Measurements from ENCODE around the gene SCEL. TPM values are rescaled to one million over a fixed set of nuclear protein-coding genes. Genes with fewer than 3 reads are reported as not detected.

SCEL gene
- total RNA-seq, 1 donor from 2014 or later, result not detected

- Mint-ChIP-seq H3K36me3 (ENCODE audit: low read depth, unreplicated experiment) (no peaks in the 10 kb centered on the region), H3K4me3 (ENCODE audit: unreplicated experiment) (no peak overlapping the region), H3K4me1 (ENCODE audit: unreplicated experiment) (no peaks in the 10 kb centered on the region), H3K27ac (ENCODE audit: unreplicated experiment) (no peak overlapping the region), H3K27me3 (ENCODE audit: unreplicated experiment) (no peaks in the 10 kb centered on the region), H3K9me3 (ENCODE audit: unreplicated experiment) (no peaks in the 10 kb centered on the region)
- no peak for DNase-seq (ENCODE audit: low spot score)
- no peak for TF ChIP-seq CTCF (IDR thresholded peaks at IDR 0.05; ENCODE audit: unreplicated experiment)
Observed at GRCh38 chr13:77674852-77675251, 139.3 kb downstream of the SCEL start.

GRCh38 chr13:77678691-77679235 lies 143.3 kb downstream of the SCEL start:
- Mint-ChIP-seq H3K36me3 (ENCODE audit: low read depth, unreplicated experiment) (no peaks in the 10 kb centered on the region), H3K27me3 (ENCODE audit: unreplicated experiment) (no peaks in the 10 kb centered on the region), H3K9me3 (ENCODE audit: unreplicated experiment) (no peaks in the 10 kb centered on the region), H3K4me1 (ENCODE audit: unreplicated experiment) (no peaks in the 10 kb centered on the region), H3K27ac (ENCODE audit: unreplicated experiment) (no peak overlapping the region), H3K4me3 (ENCODE audit: unreplicated experiment) (no peak overlapping the region)
- DNase-seq (ENCODE audit: low spot score), result no peak
- no peak for TF ChIP-seq CTCF (IDR thresholded peaks at IDR 0.05; ENCODE audit: unreplicated experiment)

GRCh38 chr13:77687799-77688198 lies 152.3 kb downstream of the SCEL start:
- DNase-seq (ENCODE audit: low spot score), result no peak
- Mint-ChIP-seq H3K4me3 (ENCODE audit: unreplicated experiment) (no peak overlapping the region), H3K36me3 (ENCODE audit: low read depth, unreplicated experiment) (no peaks in the 10 kb centered on the region), H3K27me3 (ENCODE audit: unreplicated experiment) (no peaks in the 10 kb centered on the region), H3K9me3 (ENCODE audit: unreplicated experiment) (no peaks in the 10 kb centered on the region), H3K4me1 (ENCODE audit: unreplicated experiment) (no peaks in the 10 kb centered on the region), H3K27ac (ENCODE audit: unreplicated experiment) (no peak overlapping the region)
- TF ChIP-seq CTCF (IDR thresholded peaks at IDR 0.05; ENCODE audit: unreplicated experiment), result no peak

- TF ChIP-seq CTCF (IDR thresholded peaks at IDR 0.05; ENCODE audit: unreplicated experiment), result no peak
- no peaks in the 10 kb centered on the region for H3K4me1 Mint-ChIP-seq (ENCODE audit: unreplicated experiment)
- no peak overlapping the region for H3K4me3 Mint-ChIP-seq (ENCODE audit: unreplicated experiment)
- H3K27ac Mint-ChIP-seq (ENCODE audit: unreplicated experiment), result no peak overlapping the region
- no peaks in the 10 kb centered on the region for H3K36me3 Mint-ChIP-seq (ENCODE audit: low read depth, unreplicated experiment)
- DNase-seq (ENCODE audit: low spot score), result no peak
- no peaks in the 10 kb centered on the region for H3K9me3 Mint-ChIP-seq (ENCODE audit: unreplicated experiment)
- no peaks in the 10 kb centered on the region for H3K27me3 Mint-ChIP-seq (ENCODE audit: unreplicated experiment)
Observed at GRCh38 chr13:77691871-77692270, 156.4 kb downstream of the SCEL start.

- no peak for TF ChIP-seq CTCF (IDR thresholded peaks at IDR 0.05; ENCODE audit: unreplicated experiment)
- no peaks in the 10 kb centered on the region for H3K4me1 Mint-ChIP-seq (ENCODE audit: unreplicated experiment)
- H3K9me3 Mint-ChIP-seq (ENCODE audit: unreplicated experiment), result no peaks in the 10 kb centered on the region
- H3K36me3 Mint-ChIP-seq (ENCODE audit: low read depth, unreplicated experiment), result no peaks in the 10 kb centered on the region
- H3K27ac Mint-ChIP-seq (ENCODE audit: unreplicated experiment), result no peak overlapping the region
- no peak for DNase-seq (ENCODE audit: low spot score)
- no peaks in the 10 kb centered on the region for H3K27me3 Mint-ChIP-seq (ENCODE audit: unreplicated experiment)
- no peak overlapping the region for H3K4me3 Mint-ChIP-seq (ENCODE audit: unreplicated experiment)
Observed at GRCh38 chr13:77692746-77693448, 157.4 kb downstream of the SCEL start.
